ENCODE results near the gene RNU1-4. TPM values are rescaled to one million over a fixed set of nuclear protein-coding genes. Genes with fewer than 3 reads are reported as not detected.
"Not testable (repeated sequence)": the region's sequence is repeated elsewhere in the genome, so short reads cannot be mapped to it uniquely, and the experiment has no call there.

The RNU1-4 gene
- total RNA-seq, 1 experiment from 2014 or later: 1,606 TPM

DNA sequence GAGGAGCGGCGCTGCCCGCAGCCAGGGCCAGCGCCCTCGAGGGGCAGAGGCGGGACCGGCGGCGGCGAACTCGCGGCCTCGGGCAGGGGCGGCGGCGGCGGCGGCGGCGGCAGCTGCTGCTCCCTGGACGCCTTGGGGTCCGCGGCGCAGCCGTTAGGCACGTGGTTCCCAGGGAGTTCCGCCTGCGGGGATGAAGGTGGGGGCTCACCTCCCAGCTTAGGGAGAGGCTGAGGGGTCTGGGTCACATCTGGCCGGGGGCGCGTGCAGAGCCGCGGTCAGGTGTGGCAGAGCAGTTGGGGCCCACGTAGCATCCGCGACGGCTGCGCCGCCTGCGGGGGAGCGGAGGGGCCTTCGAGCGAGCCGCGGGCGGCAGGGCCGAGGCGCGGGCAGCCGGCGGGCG, 40.9 kb upstream of the RNU1-4 start:
- H3K36me3 Mint-ChIP-seq (ENCODE audit: insufficient read depth, unreplicated experiment); H3K27ac Mint-ChIP-seq (ENCODE audit: low read depth, unreplicated experiment); H3K27me3 Mint-ChIP-seq (ENCODE audit: insufficient read depth, unreplicated experiment); H3K9me3 Mint-ChIP-seq (ENCODE audit: unreplicated experiment); H3K4me1 Mint-ChIP-seq (ENCODE audit: insufficient read depth, unreplicated experiment); H3K4me3 Mint-ChIP-seq (ENCODE audit: unreplicated experiment); intact Hi-C loops (cut with micrococcal nuclease); DNase-seq (ENCODE audit: unreplicated experiment); BruUV-seq (replicated peaks): not testable (repeated sequence)
- ChIA-PET CTCF (interaction anchor here (0.7 to 1.3 kb wide), 3 partner anchors 10 to 11 kb away, joined by 3 to 10 read pairs (median 4); no protein-coding TSS in a partner anchor), POLR2A (interaction anchor here (0.6 kb wide), 1 partner anchor 55 kb away, joined by 3 read pairs; no protein-coding TSS in a partner anchor)

DNA sequence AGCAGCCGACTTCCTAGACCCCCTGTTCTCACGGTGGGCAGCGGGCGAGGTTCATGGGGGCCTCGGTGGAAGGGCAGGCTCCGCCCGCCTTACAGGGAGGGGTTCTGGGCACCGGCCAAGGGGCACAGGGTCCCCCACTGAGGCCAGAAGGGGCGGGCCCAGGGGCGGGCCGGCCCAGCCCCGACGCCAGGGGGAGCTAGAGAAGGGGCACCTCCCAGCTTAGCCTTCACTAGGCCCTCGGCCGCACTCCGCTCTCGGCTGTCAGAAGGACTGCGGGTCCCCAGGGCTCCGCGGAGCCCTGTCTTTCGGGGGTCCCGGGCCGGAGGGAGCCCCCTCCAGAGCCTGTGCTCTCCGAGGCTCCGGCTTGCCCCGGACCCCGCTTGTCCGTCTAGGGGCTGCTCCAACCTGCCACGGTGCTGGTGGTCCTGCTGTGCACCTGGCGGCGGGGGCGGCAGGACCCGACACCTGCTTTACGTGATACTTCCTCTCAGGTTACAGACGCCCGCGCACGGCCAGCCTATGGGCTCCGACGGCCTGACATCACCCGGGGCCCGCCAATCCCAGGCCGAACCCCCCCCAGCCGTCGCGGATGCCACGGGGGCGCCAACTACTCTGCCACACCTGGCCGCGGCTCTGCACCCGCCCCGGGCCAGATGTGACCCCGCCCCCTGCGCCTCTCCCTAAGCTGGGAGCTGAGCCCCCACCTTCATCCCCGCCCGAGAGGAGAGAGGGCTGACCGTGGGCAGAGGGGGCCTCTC, 40.0 kb upstream of the RNU1-4 start:
- H3K27ac Mint-ChIP-seq (ENCODE audit: low read depth, unreplicated experiment); H3K9me3 Mint-ChIP-seq (ENCODE audit: unreplicated experiment); H3K27me3 Mint-ChIP-seq (ENCODE audit: insufficient read depth, unreplicated experiment); H3K4me3 Mint-ChIP-seq (ENCODE audit: unreplicated experiment); H3K4me1 Mint-ChIP-seq (ENCODE audit: insufficient read depth, unreplicated experiment); BruUV-seq (replicated peaks); DNase-seq (ENCODE audit: unreplicated experiment); H3K36me3 Mint-ChIP-seq (ENCODE audit: insufficient read depth, unreplicated experiment); intact Hi-C loops (cut with micrococcal nuclease): not testable (repeated sequence)
- ChIA-PET CTCF (interaction anchor here (0.7 to 1.1 kb wide), 4 partner anchors 9 to 79 kb away, joined by 3 to 4 read pairs (median 4); no protein-coding TSS in a partner anchor), POLR2A (interaction anchor here (0.6 kb wide), 1 partner anchor 56 kb away, joined by 3 read pairs; no protein-coding TSS in a partner anchor)

DNA sequence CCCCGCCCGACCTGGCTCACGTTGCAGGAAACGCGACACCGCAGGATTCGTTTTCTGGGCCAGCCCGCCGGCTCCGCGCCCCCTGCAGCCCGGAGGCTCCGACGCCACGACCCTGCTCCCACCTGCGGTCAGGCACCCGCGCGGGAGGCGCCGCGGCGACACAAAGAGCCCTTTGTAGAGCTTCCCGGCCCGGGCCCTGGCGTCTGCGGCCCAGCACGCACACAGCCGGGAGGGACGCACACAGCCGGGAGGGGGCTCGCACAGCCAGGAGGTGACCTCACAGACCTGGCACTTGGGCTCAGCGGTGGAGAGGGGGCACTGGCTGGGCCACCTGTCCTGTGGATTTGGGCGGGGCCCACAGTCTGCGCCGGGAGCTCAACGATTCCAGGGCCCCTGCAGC, 39.1 kb upstream of the RNU1-4 start:
- H3K9me3 Mint-ChIP-seq (ENCODE audit: unreplicated experiment); DNase-seq (ENCODE audit: unreplicated experiment); H3K4me3 Mint-ChIP-seq (ENCODE audit: unreplicated experiment); H3K27ac Mint-ChIP-seq (ENCODE audit: low read depth, unreplicated experiment); intact Hi-C loops (cut with micrococcal nuclease); H3K36me3 Mint-ChIP-seq (ENCODE audit: insufficient read depth, unreplicated experiment); H3K27me3 Mint-ChIP-seq (ENCODE audit: insufficient read depth, unreplicated experiment); BruUV-seq (replicated peaks); H3K4me1 Mint-ChIP-seq (ENCODE audit: insufficient read depth, unreplicated experiment): not testable (repeated sequence)
- ChIA-PET POLR2A (interaction anchor here (1.1 kb wide), 1 partner anchor 109 kb away, joined by 3 read pairs; no protein-coding TSS in a partner anchor), CTCF (interaction anchor here (0.7 to 1.2 kb wide), 3 partner anchors 9 to 80 kb away, joined by 3 to 6 read pairs (median 4); no protein-coding TSS in a partner anchor)

DNA sequence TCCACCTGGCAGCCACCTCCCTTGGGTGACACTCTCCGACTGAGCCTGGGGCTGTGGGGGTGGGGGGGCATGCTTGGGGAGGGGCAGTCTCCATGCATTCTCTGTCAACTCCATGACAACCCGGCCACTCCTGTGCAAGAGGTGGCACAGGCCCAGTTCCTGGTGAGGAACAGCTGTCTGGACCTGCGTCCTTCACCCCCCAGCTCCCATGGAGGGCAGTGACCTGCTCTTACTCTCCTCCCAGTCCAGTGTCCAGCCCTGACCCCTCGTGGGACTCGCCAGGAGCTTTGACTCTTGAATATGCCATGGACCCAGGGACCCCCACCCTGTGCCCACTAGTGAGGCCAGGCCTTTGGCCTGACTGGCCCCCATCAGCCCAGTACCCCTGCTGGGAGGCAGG, 38.0 kb upstream of the RNU1-4 start:
- H3K4me3 Mint-ChIP-seq (ENCODE audit: unreplicated experiment); intact Hi-C loops (cut with micrococcal nuclease); BruUV-seq (replicated peaks); H3K9me3 Mint-ChIP-seq (ENCODE audit: unreplicated experiment); H3K4me1 Mint-ChIP-seq (ENCODE audit: insufficient read depth, unreplicated experiment); H3K36me3 Mint-ChIP-seq (ENCODE audit: insufficient read depth, unreplicated experiment); H3K27me3 Mint-ChIP-seq (ENCODE audit: insufficient read depth, unreplicated experiment); H3K27ac Mint-ChIP-seq (ENCODE audit: low read depth, unreplicated experiment); DNase-seq (ENCODE audit: unreplicated experiment): not testable (repeated sequence)
- CTCF ChIA-PET: interaction anchor here (0.8 to 1.6 kb wide), 6 partner anchors 8 to 80 kb away, joined by 3 to 7 read pairs (median 3); no protein-coding TSS in a partner anchor
- POLR2A ChIA-PET: interaction anchor here (0.6 to 1.1 kb wide), 2 partner anchors 110 to 191 kb away, joined by 3 read pairs; no protein-coding TSS in a partner anchor

DNA sequence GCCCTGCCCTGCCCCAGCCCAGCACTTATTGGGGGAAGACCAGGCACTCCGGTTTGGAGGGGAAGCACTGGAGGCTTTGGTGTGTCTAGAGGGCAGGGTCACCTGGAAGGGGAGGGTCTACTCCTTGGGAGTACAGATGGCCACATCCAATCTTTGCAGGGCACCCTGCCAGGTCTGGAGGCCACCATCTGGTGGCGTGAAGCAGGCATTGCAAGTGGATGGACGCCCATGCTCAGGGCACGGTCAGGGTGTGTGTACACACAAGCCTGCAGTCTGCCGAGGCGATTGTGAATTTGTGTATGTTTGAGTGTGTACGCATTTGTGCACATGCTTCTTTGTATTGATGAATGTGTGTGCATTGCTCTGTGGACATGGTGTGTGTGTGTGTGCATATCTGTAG, 37.2 kb upstream of the RNU1-4 start:
- H3K36me3 Mint-ChIP-seq (ENCODE audit: insufficient read depth, unreplicated experiment); H3K9me3 Mint-ChIP-seq (ENCODE audit: unreplicated experiment); H3K4me1 Mint-ChIP-seq (ENCODE audit: insufficient read depth, unreplicated experiment); POLR2A ChIA-PET; intact Hi-C loops (cut with micrococcal nuclease); H3K4me3 Mint-ChIP-seq (ENCODE audit: unreplicated experiment); DNase-seq (ENCODE audit: unreplicated experiment); BruUV-seq (replicated peaks); H3K27me3 Mint-ChIP-seq (ENCODE audit: insufficient read depth, unreplicated experiment); H3K27ac Mint-ChIP-seq (ENCODE audit: low read depth, unreplicated experiment): not testable (repeated sequence)
- CTCF ChIA-PET: interaction anchor here (0.8 to 1.6 kb wide), 5 partner anchors 12 to 94 kb away, joined by 3 to 7 read pairs (median 5); no protein-coding TSS in a partner anchor

DNA sequence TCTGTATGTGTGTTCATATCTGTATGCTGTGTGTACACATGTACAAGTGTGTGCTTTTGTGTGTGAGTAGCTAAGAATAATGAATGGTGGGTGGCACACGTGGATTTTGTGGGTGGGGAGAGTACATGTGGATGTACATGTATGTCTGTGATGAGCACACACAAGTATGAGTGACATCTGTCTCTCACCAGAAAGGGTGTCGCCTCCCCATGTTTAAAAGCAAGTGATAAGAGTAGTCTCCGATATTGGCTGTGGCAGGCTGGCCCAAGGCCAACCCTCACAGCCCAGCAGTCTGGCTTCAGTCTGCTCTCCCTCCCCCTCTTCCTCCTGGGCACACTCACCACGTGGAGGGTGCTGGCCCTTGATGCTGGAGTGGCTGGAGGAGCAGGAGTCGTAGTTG, 36.7 kb upstream of the RNU1-4 start:
- intact Hi-C loops (cut with micrococcal nuclease); H3K4me3 Mint-ChIP-seq (ENCODE audit: unreplicated experiment); H3K27me3 Mint-ChIP-seq (ENCODE audit: insufficient read depth, unreplicated experiment); BruUV-seq (replicated peaks); H3K9me3 Mint-ChIP-seq (ENCODE audit: unreplicated experiment); H3K27ac Mint-ChIP-seq (ENCODE audit: low read depth, unreplicated experiment); H3K36me3 Mint-ChIP-seq (ENCODE audit: insufficient read depth, unreplicated experiment); H3K4me1 Mint-ChIP-seq (ENCODE audit: insufficient read depth, unreplicated experiment); DNase-seq (ENCODE audit: unreplicated experiment): not testable (repeated sequence)
- CTCF ChIA-PET: interaction anchor here (0.6 to 1.6 kb wide), 9 partner anchors 12 to 360 kb away, joined by 3 to 6 read pairs (median 4); no protein-coding TSS in a partner anchor
- POLR2A ChIA-PET: interaction anchor here (0.8 kb wide), 1 partner anchor 1751 kb away, joined by 5 read pairs; no protein-coding TSS in a partner anchor

DNA sequence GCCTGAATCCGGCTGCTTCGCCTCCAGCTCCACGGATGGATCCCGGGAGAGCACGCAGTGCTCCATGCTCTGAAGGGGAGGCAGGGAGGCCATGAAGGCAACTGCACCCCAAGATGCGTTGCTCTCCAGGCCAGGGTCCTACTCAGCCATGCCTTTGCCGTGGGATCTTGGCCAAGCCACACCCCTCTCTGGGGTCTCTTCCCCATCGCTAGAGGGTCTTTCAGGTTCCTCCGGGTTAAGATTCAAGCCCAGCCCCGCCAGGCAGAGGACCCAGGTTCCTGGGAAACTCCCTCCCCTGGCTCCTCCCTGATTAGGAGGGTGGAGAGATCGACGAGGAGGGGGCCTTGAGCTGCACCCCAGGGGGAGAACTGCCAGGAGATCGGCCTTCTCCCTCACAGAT, 36.2 kb upstream of the RNU1-4 start:
- POLR2A ChIA-PET: interaction anchor here (0.8 kb wide), 1 partner anchor 1751 kb away, joined by 5 read pairs; no protein-coding TSS in a partner anchor
- H3K9me3 Mint-ChIP-seq (ENCODE audit: unreplicated experiment); H3K27ac Mint-ChIP-seq (ENCODE audit: low read depth, unreplicated experiment); DNase-seq (ENCODE audit: unreplicated experiment); BruUV-seq (replicated peaks); H3K4me1 Mint-ChIP-seq (ENCODE audit: insufficient read depth, unreplicated experiment); H3K27me3 Mint-ChIP-seq (ENCODE audit: insufficient read depth, unreplicated experiment); H3K36me3 Mint-ChIP-seq (ENCODE audit: insufficient read depth, unreplicated experiment); intact Hi-C loops (cut with micrococcal nuclease); H3K4me3 Mint-ChIP-seq (ENCODE audit: unreplicated experiment): not testable (repeated sequence)
- CTCF ChIA-PET: interaction anchor here (0.6 to 1.6 kb wide), 9 partner anchors 12 to 360 kb away, joined by 3 to 6 read pairs (median 4); no protein-coding TSS in a partner anchor

DNA sequence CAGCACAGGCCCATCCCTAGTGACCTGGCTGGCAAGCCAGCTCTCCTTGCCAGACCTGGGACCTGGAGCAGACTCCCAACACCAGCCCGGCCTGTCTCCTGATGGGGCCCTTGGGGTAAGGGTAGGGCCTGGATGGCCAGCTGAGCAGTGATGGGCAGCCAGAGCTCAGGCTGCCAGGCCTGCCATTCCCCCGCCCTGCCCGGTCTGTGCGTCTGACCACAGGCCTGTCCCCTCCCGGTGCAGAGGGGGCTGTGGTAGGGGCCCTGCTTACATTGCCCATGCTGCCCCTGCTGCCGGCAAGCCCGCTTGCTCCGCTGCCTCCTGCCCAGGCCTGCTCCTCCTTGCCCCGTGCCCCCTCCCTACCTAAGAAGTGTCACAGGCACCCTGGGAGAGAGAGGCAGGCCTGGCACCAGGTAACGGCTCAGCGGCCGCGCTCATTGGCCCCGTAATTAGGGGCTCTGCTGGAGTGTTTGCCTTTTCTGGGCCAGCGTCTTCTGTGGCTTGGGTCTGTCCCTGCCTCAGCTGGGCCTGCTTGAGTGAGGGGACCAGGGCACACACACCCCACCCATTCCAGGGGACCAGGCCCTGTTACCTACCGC, 35.7 kb upstream of the RNU1-4 start:
- H3K27me3 Mint-ChIP-seq (ENCODE audit: insufficient read depth, unreplicated experiment); H3K36me3 Mint-ChIP-seq (ENCODE audit: insufficient read depth, unreplicated experiment); DNase-seq (ENCODE audit: unreplicated experiment); BruUV-seq (replicated peaks); H3K9me3 Mint-ChIP-seq (ENCODE audit: unreplicated experiment); H3K4me1 Mint-ChIP-seq (ENCODE audit: insufficient read depth, unreplicated experiment); H3K4me3 Mint-ChIP-seq (ENCODE audit: unreplicated experiment); H3K27ac Mint-ChIP-seq (ENCODE audit: low read depth, unreplicated experiment); intact Hi-C loops (cut with micrococcal nuclease): not testable (repeated sequence)
- ChIA-PET CTCF (interaction anchor here (0.8 to 1.6 kb wide), 8 partner anchors 11 to 105 kb away, joined by 3 to 6 read pairs (median 4); no protein-coding TSS in a partner anchor), POLR2A (interaction anchor here (0.8 kb wide), 1 partner anchor 1750 kb away, joined by 5 read pairs; no protein-coding TSS in a partner anchor)

Data from MCF 10A (cell line).